A549 (cell line): ENCODE data around the gene CLCN4. TPM values are rescaled to one million over a fixed set of nuclear protein-coding genes. Genes with fewer than 3 reads are reported as not detected.
A peak's percentile ranks its signal among the peaks of the same experiment; 100 is the strongest.

Experiments
- ATAC-seq, 2 experiments: fragments of 200-7000 bp in 1 of 2; fragments of >200 bp in 1 of 2; cut with Nextera tagmentation in 1 of 2; cut with Tn5 transposase in 1 of 2; 3 replicates each; pipeline versions ENCODE4 v1.8.0 to v1.9.1; 2018 to 2020; ENCODE audit warnings: mild to moderate bottlenecking in 1 of 2, moderate library complexity in 1 of 2
- CTCF ChIA-PET: fragments of 300-600 bp; sonication (Branson Sonifier 250); formaldehyde crosslinking; extraction: SDS; loops from one replicate; lab custom pipeline; 2021; ENCODE audit warnings: antibody characterized with exemption, inconsistent platforms; lab: Yijun Ruan, JAX
- POLR2A ChIA-PET: fragments of 350-600 bp; formaldehyde crosslinking; extraction: SDS; loops from one replicate; lab custom pipeline; 2021; ENCODE audit warnings: antibody characterized with exemption, inconsistent platforms; lab: Yijun Ruan, JAX
- DNase-seq, 2 experiments: peaks; one replicate each; pipeline versions ENCODE4 v3.0.0 to v3.0.0-alpha.2; 2011 to 2016; ENCODE audit warnings: low read depth in 1 of 2, low spot score in 1 of 2
- FAIRE-seq: peaks from 2 replicates; lab custom pipeline; 2011; peaks lifted over from hg19 to GRCh38; lab: Jason Lieb, UNC
- H3K27ac ChIP-seq, 2 experiments: fragments of >200 bp; sonication (Bioruptor Twin); formaldehyde crosslinking; 3 replicates each; pipeline ENCODE4 v1.5.1; 2016 to 2017
- H3K4me1 ChIP-seq: fragments of >200 bp; sonication (Bioruptor Twin); formaldehyde crosslinking; 3 replicates; pipeline ENCODE4 v1.6.1; 2016
- H3K4me2 ChIP-seq: fragments of >200 bp; sonication (Bioruptor Twin); formaldehyde crosslinking; 3 replicates; pipeline ENCODE4 v1.6.1; 2016
- H3K4me3 ChIP-seq: fragments of >200 bp; sonication (Bioruptor Twin); formaldehyde crosslinking; 3 replicates; pipeline ENCODE4 v1.5.1; 2016
- H3K9me3 ChIP-seq: fragments of >200 bp; sonication (Bioruptor Twin); formaldehyde crosslinking; 3 replicates; pipeline ENCODE4 v1.6.1; 2016
- BHLHE40 ChIP-seq: IDR thresholded peaks from 2 replicates; pipeline ENCODE4 v1.6.1; 2012; ENCODE audit warnings: low read depth, low read length, inconsistent platforms
- CHD2 ChIP-seq: fragments of 150-350 bp; IDR thresholded peaks from 2 replicates; pipeline ENCODE4 v1.6.1; 2014; ENCODE audit warnings: low read length; ENCODE audit not compliant: partially characterized antibody
- CTCF ChIP-seq: fragments of >200 bp; sonication (Bioruptor Twin); formaldehyde crosslinking; IDR thresholded peaks from 3 replicates; pipeline ENCODE4 v1.5.1; 2016
- E2F6 ChIP-seq: IDR thresholded peaks from 2 replicates; pipeline ENCODE4 v1.6.1; 2012; ENCODE audit warnings: low read depth, borderline replicate concordance
- EHF ChIP-seq: fragments of 250-450 bp; sonication (Bioruptor Pico); IDR thresholded peaks from 2 replicates; pipeline ENCODE4 v1.5.0; 2020; ENCODE audit warnings: mild to moderate bottlenecking
- ESRRA ChIP-seq: fragments of 150-350 bp; IDR thresholded peaks from 2 replicates; pipeline ENCODE4 v1.6.1; 2014; ENCODE audit warnings: mild to moderate bottlenecking, low read length, borderline replicate concordance
- FOSL2 ChIP-seq, 2 experiments: fragments of 450-650 bp in 1 of 2; fragments of >200 bp in 1 of 2; sonication (Bioruptor Twin) in 1 of 2; formaldehyde crosslinking; IDR thresholded peaks; 2 replicates each; pipeline versions ENCODE4 v1.5.0 to v1.6.1; 2016 to 2020; ENCODE audit warnings: mild to moderate bottlenecking in 1 of 2, moderate library complexity in 1 of 2
- GATA3 ChIP-seq: IDR thresholded peaks from 2 replicates; pipeline ENCODE4 v1.6.1; 2012; ENCODE audit warnings: borderline replicate concordance
- HDAC2 ChIP-seq: fragments of 200-600 bp; sonication (generic); IDR thresholded peaks from 2 replicates; pipeline ENCODE4 v1.6.1; 2016
- HEYL ChIP-seq: fragments of 250-450 bp; sonication (Bioruptor Pico); IDR thresholded peaks from 2 replicates; pipeline ENCODE4 v1.8.0; 2021; ENCODE audit warnings: mild to moderate bottlenecking, moderate library complexity
- HOXB13 ChIP-seq: fragments of 250-450 bp; sonication (Bioruptor Pico); IDR thresholded peaks from 2 replicates; pipeline ENCODE4 v1.5.0; 2020; ENCODE audit warnings: low read depth, mild to moderate bottlenecking, moderate library complexity
- JUN ChIP-seq, 2 experiments: fragments of >200 bp; sonication (Bioruptor Twin); formaldehyde crosslinking; IDR thresholded peaks; 2 replicates in 1 of 2; 3 replicates in 1 of 2; pipeline ENCODE4 v1.6.1; 2016 to 2017
- MAX ChIP-seq: IDR thresholded peaks from 2 replicates; pipeline ENCODE4 v1.6.1; 2012
- NFE2L2 ChIP-seq: fragments of 150-350 bp; conservative IDR thresholded peaks from 2 replicates; pipeline ENCODE4 v1.6.1; 2014; ENCODE audit warnings: low read length
- POLR2A ChIP-seq: IDR thresholded peaks from 2 replicates; pipeline ENCODE4 v1.6.1; 2012; ENCODE audit warnings: mild to moderate bottlenecking, low read length
- POLR2AphosphoS2 ChIP-seq: conservative IDR thresholded peaks from 2 replicates; pipeline ENCODE4 v1.6.1; 2012; ENCODE audit warnings: low read length, improper control_type of control experiment, inconsistent platforms
- RAD21 ChIP-seq, 2 experiments: fragments of >200 bp in 1 of 2; sonication (Bioruptor Twin) in 1 of 2; formaldehyde crosslinking in 1 of 2; IDR thresholded peaks in 1 of 2; conservative IDR thresholded peaks in 1 of 2; 2 replicates in 1 of 2; 3 replicates in 1 of 2; pipeline ENCODE4 v1.6.1; 2012 to 2018; ENCODE audit warnings: inconsistent platforms in 1 of 2
- RFX5 ChIP-seq: fragments of 450-650 bp; IDR thresholded peaks from 2 replicates; pipeline ENCODE4 v1.7.1; 2014; ENCODE audit warnings: antibody characterized with exemption, mild to moderate bottlenecking, moderate library complexity
- SMC3 ChIP-seq: fragments of >200 bp; sonication (Bioruptor Twin); formaldehyde crosslinking; IDR thresholded peaks from 3 replicates; pipeline ENCODE4 v1.6.1; 2018; ENCODE audit warnings: inconsistent platforms
- SREBF2 ChIP-seq: fragments of 450-650 bp; IDR thresholded peaks from 2 replicates; pipeline ENCODE4 v1.6.1; 2014; ENCODE audit warnings: mild to moderate bottlenecking, moderate library complexity
- TP53 ChIP-seq: fragments of 250-450 bp; sonication (Bioruptor Pico); IDR thresholded peaks from 2 replicates; pipeline ENCODE4 v1.5.0; 2021; ENCODE audit warnings: mild to moderate bottlenecking, moderate library complexity
- USF2 ChIP-seq: fragments of 450-650 bp; IDR thresholded peaks from 2 replicates; pipeline ENCODE4 v1.6.1; 2014; ENCODE audit warnings: antibody characterized with exemption
- WGBS: methylation state at CpG from one replicate; pipeline ENCODE4 v1.1.6; 2017; ENCODE audit errors: missing lambda C conversion rate; 5-methylcytosine and 5-hydroxymethylcytosine counted together
- polyA plus RNA-seq, 4 experiments: library from polyadenylated mRNA; depleted of rRNA in 3 of 4; stranded (reverse); fragments of >200 nt; fragmentation: RNase III in 1 of 4; extraction: RNeasy Plus Mini Kit Qiagen cat#74134 plus additional on column Dnase treatment in 1 of 4; gene quantifications; 2 replicates in 3 of 4; 3 replicates in 1 of 4; pipeline ENCODE4 v1.2.3, GENCODE V29; 2011 to 2017
- TF ChIP-seq, protein P1 (sequence below): fragments of 250-450 bp; sonication (Bioruptor Pico); IDR thresholded peaks from 2 replicates; pipeline ENCODE4 v1.5.0; 2020; ENCODE audit warnings: low read depth, mild to moderate bottlenecking, moderate library complexity

CLCN4 gene
- polyA plus RNA-seq, 2 of the 4 experiments (the other 2 are of a cell fraction), result 2.8 to 4.7 TPM

DNA sequence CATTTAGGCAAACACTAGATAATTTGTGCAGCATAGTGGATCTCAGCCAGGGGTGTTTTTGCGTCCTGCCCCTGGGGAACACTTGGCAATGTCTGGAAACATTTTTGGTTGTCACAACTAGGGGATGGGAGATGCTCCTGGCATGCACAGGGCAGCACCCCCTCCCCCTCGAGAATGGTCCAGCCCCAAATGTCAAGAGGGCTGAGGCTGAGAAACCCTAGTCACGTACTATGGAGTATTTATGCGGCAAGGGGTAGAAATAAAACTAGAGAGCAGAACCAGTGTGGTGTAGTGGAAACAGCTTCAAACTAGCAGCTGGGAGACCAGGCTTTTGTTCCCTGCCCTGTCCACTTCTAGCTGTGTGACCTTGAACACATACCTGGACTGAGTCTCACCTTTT is 38.2 kb upstream of the CLCN4 start (continued):
- TF ChIP-seq NFE2L2 (no peak), POLR2A (no peak)

- ChIA-PET POLR2A (no interaction called here), CTCF (interaction anchor here (0.6 to 9.8 kb wide), 83 partner anchors 8 to 1374 kb away, joined by 3 to 216 read pairs (median 5); partner anchors contain the start of gene CLCN4)
- H3K9me3 ChIP-seq, result peaks cover 55% of the 10 kb centered on the region
- H3K27ac ChIP-seq, result peak overlapping the region; percentile 54 to 67; a peak in 5 of 6 replicates
- H3K4me2 ChIP-seq, result no peak overlapping the region
- 12% methylated on average over 16 of the region's 16 CpGs for WGBS
- H3K4me3 ChIP-seq, result no peak overlapping the region
- ATAC-seq (peak; percentile 61 to 78), DNase-seq (peak; percentile 34 to 92), FAIRE-seq (peak; percentile 100)
- H3K4me1 ChIP-seq, result no peaks in the 10 kb centered on the region
- TF ChIP-seq SREBF2 (no peak), SMC3 (peak; percentile 100), CTCF (peak; percentile 100), JUN (IDR thresholded peaks at IDR 0.05) (peak in 1 of 2 experiments; percentile 55; a peak in 1 of 5 replicates), GATA3 (peak; percentile 82; the same call in 1 of the 2 replicates), FOSL2 (IDR thresholded peaks at IDR 0.05) (no peak), FOSL2 (CRISPR knock-in tag; IDR thresholded peaks at IDR 0.05) (0 out of 2 replicates have a peak, but pooled peaks have one; percentile 27), MAX (peak; percentile 57), CHD2 (peak; percentile 24), RFX5 (no peak), BHLHE40 (no peak), RAD21 (conservative IDR thresholded peaks at IDR 0.05 in 1 of 2, IDR thresholded peaks at IDR 0.05 in 1 of 2) (peak; percentile 100)
- TF ChIP-seq, protein P1, sequence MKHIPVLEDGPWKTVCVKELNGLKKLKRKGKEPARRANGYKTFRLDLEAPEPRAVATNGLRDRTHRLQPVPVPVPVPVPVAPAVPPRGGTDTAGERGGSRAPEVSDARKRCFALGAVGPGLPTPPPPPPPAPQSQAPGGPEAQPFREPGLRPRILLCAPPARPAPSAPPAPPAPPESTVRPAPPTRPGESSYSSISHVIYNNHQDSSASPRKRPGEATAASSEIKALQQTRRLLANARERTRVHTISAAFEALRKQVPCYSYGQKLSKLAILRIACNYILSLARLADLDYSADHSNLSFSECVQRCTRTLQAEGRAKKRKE (CRISPR knock-in tag), result no peak
Observed at GRCh38 chrX:10119399-10119990, 37.3 kb upstream of the CLCN4 start.

DNA sequence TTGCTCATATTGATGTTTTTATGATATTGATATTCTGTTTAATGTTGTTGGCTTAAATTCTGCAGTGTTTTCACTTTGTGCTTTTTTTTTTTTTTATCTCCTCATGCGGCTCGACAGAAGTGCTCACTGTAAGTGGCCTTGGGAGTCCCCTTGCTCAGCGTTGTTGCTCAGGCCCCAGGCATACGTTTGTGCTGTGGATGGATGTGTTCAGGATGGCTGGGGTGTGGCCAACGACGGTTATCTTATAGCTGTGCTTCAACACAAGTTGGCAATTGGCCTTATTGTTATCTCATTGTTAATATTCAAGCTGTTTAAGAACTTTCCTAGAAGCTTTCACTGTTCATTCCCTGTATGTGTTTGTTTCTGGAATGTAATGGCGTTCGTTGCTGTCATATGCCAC is 36.4 kb upstream of the CLCN4 start:
- ChIA-PET CTCF (interaction anchor here (0.6 to 9.8 kb wide), 65 partner anchors 8 to 1369 kb away, joined by 3 to 216 read pairs (median 6); partner anchors contain the start of gene CLCN4), POLR2A (no interaction called here)
- Histone ChIP-seq H3K9me3 (peaks cover 55% of the 10 kb centered on the region), H3K4me3 (no peak overlapping the region), H3K4me1 (no peaks in the 10 kb centered on the region), H3K4me2 (no peak overlapping the region), H3K27ac (no peak overlapping the region)
- FAIRE-seq (no peak), ATAC-seq (no peak), DNase-seq (no peak)
- TF ChIP-seq MAX (no peak), POLR2AphosphoS2 (no peak), HEYL (CRISPR knock-in tag) (no peak), HDAC2 (no peak), HOXB13 (CRISPR knock-in tag) (no peak), RAD21 (conservative IDR thresholded peaks at IDR 0.05 in 1 of 2, IDR thresholded peaks at IDR 0.05 in 1 of 2) (no peak), EHF (no peak), CTCF (no peak), E2F6 (no peak), TP53 (CRISPR knock-in tag) (no peak), ESRRA (no peak), USF2 (no peak)
- 91% methylated on average over 8 of the region's 8 CpGs for WGBS
